SU-DHL-6 (cell line): ENCODE results near the gene GSTA1.

Experiments
- EZH2phosphoT487 ChIP-seq: fragments of 200-600 bp; sonication (generic), shearing (Covaris generic); conservative IDR thresholded peaks from 2 replicates; pipeline ENCODE4 v1.6.1; 2018; ENCODE audit warnings: mild to moderate bottlenecking, antibody characterized with exemption, low read length, moderate library complexity, mixed read lengths
- TF ChIP-seq, protein P1 (sequence below): fragments of 200-600 bp; sonication (generic); IDR thresholded peaks from one replicate; pipeline ENCODE4 v1.5.1; 2017; ENCODE audit warnings: antibody characterized with exemption, mild to moderate bottlenecking, low read length, moderate library complexity; ENCODE audit not compliant: insufficient read depth, poor library complexity, severe bottlenecking

DNA sequence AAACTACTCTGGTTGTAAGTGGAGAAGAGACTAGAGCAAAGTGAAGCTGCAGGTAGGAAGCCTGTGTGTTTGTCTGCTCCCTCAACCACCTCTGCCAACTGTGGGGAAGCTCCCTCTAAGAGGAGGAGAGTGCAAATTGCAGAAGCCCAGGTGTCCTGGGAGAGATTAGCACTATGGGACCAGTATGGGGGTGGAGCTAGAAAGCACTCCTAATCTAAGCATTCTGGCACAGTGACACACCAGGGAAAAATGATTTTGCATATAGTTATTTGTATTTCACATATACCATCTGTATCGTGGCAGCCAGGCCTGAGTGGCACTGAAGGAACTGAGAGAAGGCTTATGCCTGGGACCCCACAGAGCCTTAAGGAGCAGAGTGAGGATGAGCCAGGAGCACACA, 12.8 kb downstream of the GSTA1 start:
- TF ChIP-seq, protein P1, sequence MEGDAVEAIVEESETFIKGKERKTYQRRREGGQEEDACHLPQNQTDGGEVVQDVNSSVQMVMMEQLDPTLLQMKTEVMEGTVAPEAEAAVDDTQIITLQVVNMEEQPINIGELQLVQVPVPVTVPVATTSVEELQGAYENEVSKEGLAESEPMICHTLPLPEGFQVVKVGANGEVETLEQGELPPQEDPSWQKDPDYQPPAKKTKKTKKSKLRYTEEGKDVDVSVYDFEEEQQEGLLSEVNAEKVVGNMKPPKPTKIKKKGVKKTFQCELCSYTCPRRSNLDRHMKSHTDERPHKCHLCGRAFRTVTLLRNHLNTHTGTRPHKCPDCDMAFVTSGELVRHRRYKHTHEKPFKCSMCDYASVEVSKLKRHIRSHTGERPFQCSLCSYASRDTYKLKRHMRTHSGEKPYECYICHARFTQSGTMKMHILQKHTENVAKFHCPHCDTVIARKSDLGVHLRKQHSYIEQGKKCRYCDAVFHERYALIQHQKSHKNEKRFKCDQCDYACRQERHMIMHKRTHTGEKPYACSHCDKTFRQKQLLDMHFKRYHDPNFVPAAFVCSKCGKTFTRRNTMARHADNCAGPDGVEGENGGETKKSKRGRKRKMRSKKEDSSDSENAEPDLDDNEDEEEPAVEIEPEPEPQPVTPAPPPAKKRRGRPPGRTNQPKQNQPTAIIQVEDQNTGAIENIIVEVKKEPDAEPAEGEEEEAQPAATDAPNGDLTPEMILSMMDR, result no peak
- no peak for TF ChIP-seq EZH2phosphoT487
